BE2C (cell line): ENCODE measurements around the gene ADI1.
A peak's percentile ranks its signal among the peaks of the same experiment; 100 is the strongest.

Experiments used
- DNase-seq: peaks from one replicate; pipeline ENCODE4 v3.0.0-alpha.2; 2020
- H3K27me3 ChIP-seq: fragments of 250-450 bp; sonication (Bioruptor Pico); 2 replicates; pipeline ENCODE4 v1.5.1; 2020; ENCODE audit warnings: mild to moderate bottlenecking
- H3K36me3 ChIP-seq: fragments of 250-450 bp; sonication (Bioruptor Pico); 2 replicates; pipeline ENCODE4 v1.5.1; 2020; ENCODE audit warnings: mild to moderate bottlenecking
- H3K4me1 ChIP-seq: fragments of 250-450 bp; sonication (Bioruptor Pico); 2 replicates; pipeline ENCODE4 v1.5.1; 2020
- H3K4me3 ChIP-seq: 2 replicates; pipeline ENCODE4 v1.5.1; 2011; ENCODE audit warnings: low read depth, low read length
- H3K9me3 ChIP-seq: fragments of 250-450 bp; sonication (Bioruptor Pico); 2 replicates; pipeline ENCODE4 v1.5.1; 2020
- CTCF ChIP-seq: IDR thresholded peaks from 2 replicates; pipeline ENCODE4 v1.5.1; 2012; ENCODE audit warnings: mild to moderate bottlenecking, low read depth, low read length

The ADI1 gene

GRCh38 chr2:3480352-3481010 is 38.9 kb downstream of the ADI1 start:
- Histone ChIP-seq H3K4me3 (no peak overlapping the region), H3K4me1 (no peaks in the 10 kb centered on the region), H3K27me3 (no peaks in the 10 kb centered on the region), H3K36me3 (peaks cover 11% of the 10 kb centered on the region), H3K9me3 (no peaks in the 10 kb centered on the region)
- no peak for TF ChIP-seq CTCF
- DNase-seq: no peak

- Histone ChIP-seq H3K4me3 (no peak overlapping the region), H3K27me3 (no peaks in the 10 kb centered on the region), H3K4me1 (no peaks in the 10 kb centered on the region), H3K9me3 (no peaks in the 10 kb centered on the region), H3K36me3 (peaks cover 11% of the 10 kb centered on the region)
- no peak for TF ChIP-seq CTCF
- DNase-seq: peak; percentile 3
Measured at GRCh38 chr2:3479430-3480320, 39.7 kb downstream of the ADI1 start.

- Histone ChIP-seq H3K9me3 (no peaks in the 10 kb centered on the region), H3K4me3 (no peak overlapping the region), H3K4me1 (no peaks in the 10 kb centered on the region), H3K36me3 (peaks cover 12% of the 10 kb centered on the region), H3K27me3 (no peaks in the 10 kb centered on the region)
- DNase-seq: no peak
- TF ChIP-seq CTCF: no peak
Measured at GRCh38 chr2:3478846-3479385, 40.4 kb downstream of the ADI1 start.

GRCh38 chr2:3476985-3477327 is 42.4 kb downstream of the ADI1 start:
- Histone ChIP-seq H3K27me3 (no peaks in the 10 kb centered on the region), H3K36me3 (peaks cover 18% of the 10 kb centered on the region), H3K9me3 (no peaks in the 10 kb centered on the region), H3K4me3 (no peak overlapping the region), H3K4me1 (no peaks in the 10 kb centered on the region)
- no peak for DNase-seq
- TF ChIP-seq CTCF: no peak

GRCh38 chr2:3476321-3476984 is 42.9 kb downstream of the ADI1 start:
- Histone ChIP-seq H3K4me3 (no peak overlapping the region), H3K36me3 (peaks cover 22% of the 10 kb centered on the region), H3K4me1 (no peaks in the 10 kb centered on the region), H3K27me3 (no peaks in the 10 kb centered on the region), H3K9me3 (no peaks in the 10 kb centered on the region)
- TF ChIP-seq CTCF: no peak
- DNase-seq: no peak
